HK-2 (cell line): ENCODE data around the gene CEP350.

Experiments
- DNase-seq: peaks from one replicate; pipeline ENCODE4 v3.0.0-alpha.2; 2018; ENCODE audit not compliant: unreplicated experiment

CEP350 gene

GRCh38 chr1:179954493-179955286 lies at the start of gene CEP350:
Gene CEP350, plus strand, starts transcription at chr1:179954810. Its CDS starts 31,372 bp downstream, at chr1:179986182.
- DNase-seq: peak; percentile 100

- no peak for DNase-seq
These were observed 43.7 kb upstream of the CEP350 start for GRCh38 chr1:179910934-179911333.

- DNase-seq: no peak
These were observed 42.8 kb upstream of the CEP350 start for GRCh38 chr1:179911812-179912211.

GRCh38 chr1:179917601-179918429 lies 36.8 kb upstream of the CEP350 start:
- DNase-seq: no peak

GRCh38 chr1:179921472-179921871 lies 33.1 kb upstream of the CEP350 start:
- DNase-seq: no peak

- no peak for DNase-seq
These were observed 32.4 kb upstream of the CEP350 start for GRCh38 chr1:179921981-179922872.

- no peak for DNase-seq
These were observed 31.6 kb upstream of the CEP350 start for GRCh38 chr1:179923029-179923428.

GRCh38 chr1:179924268-179924667 lies 30.3 kb upstream of the CEP350 start:
- DNase-seq: no peak

GRCh38 chr1:179925302-179925701 lies 29.3 kb upstream of the CEP350 start:
- DNase-seq: no peak

- DNase-seq: no peak
These were observed 28.4 kb upstream of the CEP350 start for GRCh38 chr1:179925922-179926849.

GRCh38 chr1:179926850-179927205 lies 27.8 kb upstream of the CEP350 start:
- DNase-seq: no peak

GRCh38 chr1:179929955-179930798 lies 24.4 kb upstream of the CEP350 start:
- no peak for DNase-seq

GRCh38 chr1:179930867-179931266 lies 23.7 kb upstream of the CEP350 start:
- no peak for DNase-seq

GRCh38 chr1:179933219-179933618 lies 21.4 kb upstream of the CEP350 start:
- no peak for DNase-seq

GRCh38 chr1:179935909-179936496 lies 18.6 kb upstream of the CEP350 start:
- no peak for DNase-seq

- DNase-seq: no peak
These were observed 16.8 kb upstream of the CEP350 start for GRCh38 chr1:179937668-179938254.

GRCh38 chr1:179938752-179939151 lies 15.9 kb upstream of the CEP350 start:
- no peak for DNase-seq

GRCh38 chr1:179939941-179940340 lies 14.7 kb upstream of the CEP350 start:
- DNase-seq: no peak

GRCh38 chr1:179941454-179941853 lies 13.2 kb upstream of the CEP350 start:
- DNase-seq: no peak
